GM21737 (cell line): Measurements from ENCODE around the gene CYSLTR1.
"Not testable (repeated sequence)": the region's sequence is repeated elsewhere in the genome, so short reads cannot be mapped to it uniquely, and the experiment has no call there.

Experiments used
- ATAC-seq: cut with Tn5 transposase; IDR thresholded peaks from one replicate; pipeline ENCODE4 v1.9.1; 2021; ENCODE audit warnings: mild to moderate bottlenecking, moderate library complexity; ENCODE audit not compliant: unreplicated experiment

Gene CYSLTR1

GRCh38 chrX:78327370-78328086 is at the start of gene CYSLTR1:
TSS of gene CYSLTR1 (minus strand) at chrX:78327611. CDS start at chrX:78273746, 53,865 bp downstream.
- no peak for ATAC-seq

GRCh38 chrX:78377186-78377585 is 49.8 kb upstream of the CYSLTR1 start:
- ATAC-seq: no peak

GRCh38 chrX:78375894-78376293 is 48.5 kb upstream of the CYSLTR1 start:
- no peak for ATAC-seq

GRCh38 chrX:78366576-78366975 is 39.2 kb upstream of the CYSLTR1 start:
- ATAC-seq: no peak

GRCh38 chrX:78357342-78358055 is 30.1 kb upstream of the CYSLTR1 start:
- no peak for ATAC-seq

GRCh38 chrX:78333521-78333920 is 6.1 kb upstream of the CYSLTR1 start:
- no peak for ATAC-seq

GRCh38 chrX:78331708-78332107 is 4.3 kb upstream of the CYSLTR1 start:
- ATAC-seq: no peak

- ATAC-seq: no peak
These were observed 3.1 kb upstream of the CYSLTR1 start for GRCh38 chrX:78330540-78330939.

- no peak for ATAC-seq
These were observed 2.7 kb upstream of the CYSLTR1 start for GRCh38 chrX:78330068-78330467.

GRCh38 chrX:78329486-78329885 is 2.1 kb upstream of the CYSLTR1 start:
- no peak for ATAC-seq

- ATAC-seq: no peak
These were observed 1.0 kb downstream of the CYSLTR1 start for GRCh38 chrX:78326401-78326800.

GRCh38 chrX:78322863-78323262 is 4.5 kb downstream of the CYSLTR1 start:
- ATAC-seq: no peak

- ATAC-seq: peak; percentile 90
These were observed 5.6 kb downstream of the CYSLTR1 start for GRCh38 chrX:78321809-78322208.

GRCh38 chrX:78316265-78316664 is 11.1 kb downstream of the CYSLTR1 start:
- ATAC-seq: no peak

- no peak for ATAC-seq
These were observed 11.7 kb downstream of the CYSLTR1 start for GRCh38 chrX:78315745-78316144.

- no peak for ATAC-seq
These were observed 12.8 kb downstream of the CYSLTR1 start for GRCh38 chrX:78314561-78314960.

GRCh38 chrX:78313526-78313925 is 13.9 kb downstream of the CYSLTR1 start:
- no peak for ATAC-seq

- ATAC-seq: no peak
These were observed 19.7 kb downstream of the CYSLTR1 start for GRCh38 chrX:78307665-78308064.

- no peak for ATAC-seq
These were observed 24.3 kb downstream of the CYSLTR1 start for GRCh38 chrX:78303086-78303485.

- not testable (repeated sequence) for ATAC-seq
These were observed 26.5 kb downstream of the CYSLTR1 start for GRCh38 chrX:78300933-78301332.

GRCh38 chrX:78283511-78283910 is 43.9 kb downstream of the CYSLTR1 start:
- ATAC-seq: no peak

- no peak for ATAC-seq
These were observed 90.3 kb downstream of the CYSLTR1 start for GRCh38 chrX:78237127-78237526.
